Nephron progenitor cell (in vitro differentiated cells): ENCODE measurements around the gene PRPSAP2.

Source experiments
- DNase-seq: peaks from one replicate; pipeline ENCODE4 v3.0.0; 2021
- H3K27ac Mint-ChIP-seq: 2 replicates; pipeline ENCODE4 v1.8.0; 2021; ENCODE audit warnings: mild to moderate bottlenecking, moderate library complexity, mixed read lengths
- H3K27me3 Mint-ChIP-seq: 2 replicates; pipeline ENCODE4 v1.8.0; 2021; ENCODE audit warnings: mild to moderate bottlenecking, low read depth, mixed read lengths; ENCODE audit not compliant: poor library complexity
- H3K36me3 Mint-ChIP-seq: 2 replicates; pipeline ENCODE4 v1.8.0; 2021; ENCODE audit warnings: low read depth, mixed read lengths
- H3K4me1 Mint-ChIP-seq: 2 replicates; pipeline ENCODE4 v1.8.0; 2021; ENCODE audit warnings: mixed read lengths
- H3K4me3 Mint-ChIP-seq: 2 replicates; pipeline ENCODE4 v1.8.0; 2021; ENCODE audit warnings: mild to moderate bottlenecking, moderate library complexity, mixed read lengths
- H3K9me3 Mint-ChIP-seq: 2 replicates; pipeline ENCODE4 v1.8.0; 2021; ENCODE audit warnings: mild to moderate bottlenecking, moderate library complexity, mixed read lengths
- CTCF ChIP-seq: fragments of 200-600 bp; sonication (generic); IDR thresholded peaks from 2 replicates; pipeline ENCODE4 v1.5.0; 2021; ENCODE audit warnings: antibody characterized with exemption

PRPSAP2 gene

GRCh38 chr17:18950346-18950745 is 92.4 kb downstream of the PRPSAP2 start:
- no peak for TF ChIP-seq CTCF
- Mint-ChIP-seq H3K27ac (no peak overlapping the region), H3K36me3 (no peaks in the 10 kb centered on the region), H3K27me3 (peaks cover 27% of the 10 kb centered on the region), H3K4me1 (peaks cover 6% of the 10 kb centered on the region), H3K9me3 (no peaks in the 10 kb centered on the region), H3K4me3 (no peak overlapping the region)
- DNase-seq: no peak

GRCh38 chr17:18950944-18951905 is 93.3 kb downstream of the PRPSAP2 start:
- no peak overlapping the region for H3K4me3 Mint-ChIP-seq
- DNase-seq: no peak
- peaks cover 22% of the 10 kb centered on the region for H3K27me3 Mint-ChIP-seq
- peaks cover 6% of the 10 kb centered on the region for H3K4me1 Mint-ChIP-seq
- no peak overlapping the region for H3K27ac Mint-ChIP-seq
- H3K9me3 Mint-ChIP-seq: no peaks in the 10 kb centered on the region
- no peaks in the 10 kb centered on the region for H3K36me3 Mint-ChIP-seq
- no peak for TF ChIP-seq CTCF

GRCh38 chr17:18951941-18952842 is 94.3 kb downstream of the PRPSAP2 start, which contains the start of gene SLC5A10:
TSS of gene SLC5A10 (plus strand) at chr17:18952165. CDS start at chr17:18952206, 41 bp downstream.
- no peaks in the 10 kb centered on the region for H3K9me3 Mint-ChIP-seq
- DNase-seq: no peak
- no peaks in the 10 kb centered on the region for H3K4me1 Mint-ChIP-seq
- no peaks in the 10 kb centered on the region for H3K36me3 Mint-ChIP-seq
- peaks cover 18% of the 10 kb centered on the region for H3K27me3 Mint-ChIP-seq
- H3K4me3 Mint-ChIP-seq: no peak within 1 kb of the TSS
- TF ChIP-seq CTCF: no peak
- H3K27ac Mint-ChIP-seq: no peak within 1 kb of the TSS

GRCh38 chr17:18953231-18953728 is 95.3 kb downstream of the PRPSAP2 start:
- no peaks in the 10 kb centered on the region for H3K36me3 Mint-ChIP-seq
- peaks cover 16% of the 10 kb centered on the region for H3K27me3 Mint-ChIP-seq
- H3K27ac Mint-ChIP-seq: no peak overlapping the region
- no peak for DNase-seq
- H3K9me3 Mint-ChIP-seq: no peaks in the 10 kb centered on the region
- H3K4me1 Mint-ChIP-seq: no peaks in the 10 kb centered on the region
- no peak overlapping the region for H3K4me3 Mint-ChIP-seq
- TF ChIP-seq CTCF: no peak

- no peak for DNase-seq
- H3K9me3 Mint-ChIP-seq: no peaks in the 10 kb centered on the region
- no peak overlapping the region for H3K4me3 Mint-ChIP-seq
- TF ChIP-seq CTCF: no peak
- H3K36me3 Mint-ChIP-seq: no peaks in the 10 kb centered on the region
- H3K27me3 Mint-ChIP-seq: peaks cover 19% of the 10 kb centered on the region
- peak overlapping the region; percentile 57 for H3K27ac Mint-ChIP-seq
- H3K4me1 Mint-ChIP-seq: no peaks in the 10 kb centered on the region
These were observed 96.4 kb downstream of the PRPSAP2 start for GRCh38 chr17:18954321-18954720.
